Stimulated activated CD4-positive, alpha-beta T cell treated with anti-CD3 and anti-CD28 coated beads, Interleukin-15, amount 100 ng/mL, for 1 hour (primary cell): ENCODE measurements around the gene ISLR.
"Not testable (repeated sequence)": the region's sequence is repeated elsewhere in the genome, so short reads cannot be mapped to it uniquely, and the experiment has no call there.

Experiments
- DNase-seq, 2 donors: peaks; one replicate each; pipeline ENCODE4 v3.0.0-alpha.2; 2020; ENCODE audit warnings: low read depth in 1 of 2, low spot score in 1 of 2

The ISLR gene

DNA sequence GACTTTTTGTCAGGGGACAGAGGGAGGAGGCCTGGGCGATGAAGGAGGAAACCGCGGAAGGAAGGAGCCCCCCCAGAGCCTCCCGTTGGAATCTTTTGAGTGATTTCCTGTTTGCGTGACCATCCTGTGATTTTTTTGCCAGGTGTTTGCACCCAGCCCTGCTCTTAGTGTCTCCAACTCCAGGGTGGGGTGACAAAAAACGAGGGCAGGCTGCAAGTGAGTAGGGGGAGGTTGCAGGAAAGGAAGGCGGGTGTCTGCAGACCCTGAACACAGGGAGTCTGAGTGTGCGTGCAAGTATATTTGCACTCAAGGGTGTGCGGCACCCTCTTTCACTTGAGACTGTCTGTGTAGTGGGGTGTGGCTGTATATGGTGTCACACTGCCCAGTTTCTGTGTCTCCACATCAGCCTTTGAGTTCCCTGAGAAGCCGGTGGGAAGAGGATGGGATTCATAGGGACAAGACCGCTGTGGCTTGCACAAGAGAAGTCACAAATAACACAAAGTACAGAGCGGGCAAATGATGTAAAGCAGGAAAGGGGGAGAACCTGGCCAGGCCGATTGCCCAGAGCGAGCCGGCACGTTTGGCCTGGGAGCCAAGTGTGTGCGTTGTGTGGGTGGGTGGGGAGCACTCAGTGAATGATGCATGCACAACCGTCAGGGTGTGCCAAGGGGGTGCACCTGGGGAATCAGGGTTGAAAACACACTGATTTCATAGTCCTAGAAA is 36.5 kb upstream of the ISLR start:
- no peak for DNase-seq

DNA sequence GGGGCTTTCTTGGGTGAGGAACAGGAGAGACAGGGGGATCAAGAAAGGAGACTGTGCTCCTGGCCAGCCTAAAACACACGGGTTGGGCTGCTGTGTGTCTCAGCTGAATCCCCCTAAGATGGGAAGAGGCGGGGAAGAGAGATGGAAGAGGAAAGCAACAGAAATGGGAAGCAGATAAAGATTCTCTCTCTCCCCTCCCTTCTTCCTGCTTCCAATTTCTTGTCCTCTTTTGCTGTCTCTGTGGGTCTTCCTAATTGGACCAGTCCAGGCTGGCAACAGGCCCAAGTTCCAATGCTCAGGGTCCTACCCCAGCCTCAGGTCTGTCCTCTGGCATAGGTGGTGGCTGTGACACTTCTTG is 36.0 kb upstream of the ISLR start:
- DNase-seq = no peak

DNA sequence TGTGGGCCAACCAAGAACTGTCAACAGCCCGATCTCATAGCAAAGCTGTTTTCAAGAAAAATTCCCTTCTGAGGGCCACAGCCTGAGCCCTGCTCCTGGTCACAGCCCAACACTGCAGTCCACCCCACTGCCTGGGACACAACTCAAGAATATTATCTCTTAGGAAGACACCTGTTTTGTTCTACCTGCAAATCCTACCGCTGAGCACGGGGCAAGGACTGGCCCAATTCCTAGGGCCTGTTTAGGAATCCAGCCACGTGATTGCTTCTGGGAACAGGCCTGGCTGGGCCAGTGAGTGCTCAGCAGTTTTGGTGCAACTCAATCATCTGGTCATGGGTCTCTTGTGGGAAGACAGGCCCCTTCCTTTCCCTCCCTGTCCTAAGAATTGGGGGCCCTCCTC is 34.9 kb upstream of the ISLR start:
- DNase-seq = no peak

DNA sequence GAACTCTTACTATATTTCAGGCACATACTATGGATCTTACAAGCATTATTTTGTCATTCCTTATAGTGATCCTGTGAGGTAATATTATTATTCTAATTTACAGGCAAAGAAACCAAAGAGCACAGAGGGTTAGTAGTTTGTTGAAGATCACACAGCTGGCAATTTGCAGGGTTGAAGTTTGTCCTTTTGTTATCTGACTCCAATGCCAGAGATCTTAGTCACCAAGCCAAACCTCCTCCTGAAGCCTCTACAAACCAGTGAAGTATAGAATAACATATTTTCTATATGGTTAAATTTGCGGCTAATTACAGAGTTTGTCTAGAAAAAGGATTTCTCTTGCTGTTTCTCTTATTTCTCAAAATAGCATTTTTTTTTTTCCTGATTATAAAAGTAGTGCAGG is 31.9 kb upstream of the ISLR start:
- DNase-seq = no peak

DNA sequence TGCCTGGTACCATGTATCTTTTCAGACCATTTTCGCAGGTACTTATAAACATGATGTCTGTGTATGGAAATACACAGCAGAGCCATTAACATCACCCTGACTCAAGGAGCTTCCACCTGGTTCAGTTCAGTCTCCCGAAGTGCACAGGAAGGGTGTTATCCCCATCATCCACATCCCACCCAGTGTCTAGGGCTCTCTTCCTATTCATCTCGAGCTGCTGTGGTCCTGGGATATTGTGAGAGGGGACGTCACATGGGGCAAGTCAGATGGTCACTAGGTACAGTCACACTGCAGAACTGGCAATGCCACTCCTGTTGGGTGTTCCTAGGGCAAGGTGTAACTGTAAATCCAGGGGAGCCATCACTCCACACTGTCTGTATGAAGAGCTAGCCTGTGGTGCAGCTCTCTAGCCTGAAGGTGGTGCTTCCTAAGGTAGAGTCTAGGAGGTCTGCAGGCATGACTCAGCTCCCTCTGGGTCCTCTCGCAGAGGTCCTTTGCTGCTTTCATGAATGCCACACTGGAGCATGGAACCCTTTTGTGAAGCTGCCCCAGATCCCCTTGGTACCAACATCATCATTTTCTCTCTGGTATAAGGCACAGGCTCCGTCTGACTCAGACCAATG is 29.2 kb upstream of the ISLR start:
- DNase-seq = no peak

DNA sequence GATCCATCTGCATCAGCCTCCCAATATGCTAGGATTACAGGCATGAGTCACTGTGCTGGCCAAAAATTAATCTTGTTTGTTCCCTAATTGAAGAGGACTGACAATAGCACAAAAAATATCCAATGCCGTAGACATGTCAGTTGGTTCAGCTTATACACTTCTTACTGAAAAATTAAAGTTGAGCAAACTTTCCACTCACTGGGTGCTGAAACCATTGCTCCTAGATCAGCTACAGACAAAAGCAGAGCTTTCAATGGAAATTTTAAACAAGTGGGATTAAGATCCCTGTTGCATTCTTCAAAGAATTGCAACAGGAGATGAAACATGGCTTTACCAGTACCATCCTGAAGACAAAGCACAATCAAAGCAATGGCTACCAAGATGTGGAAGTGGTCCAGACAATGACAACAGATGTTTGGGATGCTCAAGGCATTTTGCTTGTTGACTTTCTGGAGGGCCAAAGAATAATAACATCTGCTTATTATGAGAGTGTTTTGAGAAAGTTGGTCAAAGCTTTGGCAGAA is 27.2 kb upstream of the ISLR start:
- no peak for DNase-seq

DNA sequence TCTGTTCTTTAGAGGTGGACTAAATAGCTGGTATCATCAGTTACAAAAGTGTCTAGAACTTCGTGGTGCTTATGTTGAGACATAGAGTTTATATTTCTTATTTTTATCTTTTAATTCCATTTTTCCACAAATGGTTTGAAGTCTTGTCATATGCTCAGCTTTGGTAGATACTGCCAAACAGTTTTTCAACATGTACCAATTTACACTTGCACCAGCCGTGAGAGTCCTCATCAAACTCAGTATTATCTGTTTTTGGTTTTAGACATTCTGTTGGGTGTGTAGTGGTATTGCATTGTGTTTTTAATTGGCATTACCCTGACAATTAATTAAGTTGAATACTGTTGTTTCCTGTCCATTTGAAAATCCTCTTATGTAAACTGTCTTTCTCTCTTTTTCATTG is 26.5 kb upstream of the ISLR start:
- no peak for DNase-seq

DNA sequence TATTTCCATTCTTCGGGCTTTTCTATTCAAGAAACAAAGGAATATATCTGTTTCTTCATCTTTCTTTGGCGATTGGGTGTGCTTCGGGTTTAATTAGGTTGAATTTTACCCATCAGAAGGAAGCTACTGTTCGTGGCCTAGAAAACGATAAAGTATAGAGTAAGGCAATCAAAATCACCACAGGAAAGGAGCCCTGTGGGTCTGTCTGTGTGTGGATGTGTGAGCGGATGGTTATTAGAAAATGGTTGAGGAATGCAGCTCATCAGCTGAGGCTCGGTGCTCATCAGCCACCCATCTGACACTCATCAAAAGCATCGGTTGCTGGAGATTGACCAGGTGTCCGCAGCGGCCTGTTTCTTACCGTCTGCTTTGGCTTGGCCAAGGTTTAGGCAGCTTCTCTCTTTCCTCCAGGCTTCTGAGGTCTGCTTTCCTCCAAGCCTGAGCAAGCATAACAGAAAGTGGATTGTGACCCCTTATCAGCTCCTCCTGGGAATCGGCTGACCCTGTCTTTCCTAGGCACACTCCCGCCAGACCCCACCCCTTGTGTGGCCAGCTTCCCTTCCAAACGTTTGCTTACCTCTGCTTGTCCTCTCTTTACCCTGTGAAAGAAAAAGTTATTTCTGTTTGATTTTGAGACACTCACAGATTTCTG is 17.6 kb upstream of the ISLR start:
- DNase-seq = no peak

DNA sequence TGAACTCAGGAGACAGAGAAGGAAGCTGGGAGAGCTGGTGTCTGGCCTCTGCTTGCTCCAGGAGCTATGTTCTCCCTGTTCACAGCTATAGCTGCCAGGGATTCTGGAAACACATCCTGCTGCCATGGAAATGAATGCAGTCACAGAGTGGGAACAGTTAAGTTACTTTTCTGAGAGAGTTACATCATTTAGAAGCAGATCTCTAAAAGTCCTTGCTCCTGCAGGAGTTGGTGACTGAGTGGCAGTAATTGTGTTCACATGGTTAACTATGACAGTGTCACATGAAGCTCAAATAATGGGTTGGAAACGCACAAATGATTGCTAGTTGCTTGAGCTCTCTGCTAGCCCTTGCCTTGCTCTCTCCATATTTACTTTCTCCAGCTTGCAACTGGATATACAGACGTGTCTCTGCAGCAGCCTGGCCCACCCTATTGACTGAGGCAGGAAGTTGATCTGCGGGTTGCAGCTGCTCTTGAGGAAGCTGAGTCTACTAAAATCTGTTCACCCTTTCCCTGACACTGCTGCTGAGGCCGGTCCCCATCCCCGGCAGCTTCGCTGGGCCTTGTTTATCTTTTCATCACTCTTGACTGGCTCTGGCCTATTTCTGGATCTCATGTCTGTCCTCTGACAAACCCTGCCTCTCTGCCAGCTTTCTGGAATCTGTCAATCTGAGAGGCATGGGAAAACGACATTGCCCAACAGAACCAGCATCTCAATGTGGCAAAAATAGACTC is 16.7 kb upstream of the ISLR start:
- no peak for DNase-seq

DNA sequence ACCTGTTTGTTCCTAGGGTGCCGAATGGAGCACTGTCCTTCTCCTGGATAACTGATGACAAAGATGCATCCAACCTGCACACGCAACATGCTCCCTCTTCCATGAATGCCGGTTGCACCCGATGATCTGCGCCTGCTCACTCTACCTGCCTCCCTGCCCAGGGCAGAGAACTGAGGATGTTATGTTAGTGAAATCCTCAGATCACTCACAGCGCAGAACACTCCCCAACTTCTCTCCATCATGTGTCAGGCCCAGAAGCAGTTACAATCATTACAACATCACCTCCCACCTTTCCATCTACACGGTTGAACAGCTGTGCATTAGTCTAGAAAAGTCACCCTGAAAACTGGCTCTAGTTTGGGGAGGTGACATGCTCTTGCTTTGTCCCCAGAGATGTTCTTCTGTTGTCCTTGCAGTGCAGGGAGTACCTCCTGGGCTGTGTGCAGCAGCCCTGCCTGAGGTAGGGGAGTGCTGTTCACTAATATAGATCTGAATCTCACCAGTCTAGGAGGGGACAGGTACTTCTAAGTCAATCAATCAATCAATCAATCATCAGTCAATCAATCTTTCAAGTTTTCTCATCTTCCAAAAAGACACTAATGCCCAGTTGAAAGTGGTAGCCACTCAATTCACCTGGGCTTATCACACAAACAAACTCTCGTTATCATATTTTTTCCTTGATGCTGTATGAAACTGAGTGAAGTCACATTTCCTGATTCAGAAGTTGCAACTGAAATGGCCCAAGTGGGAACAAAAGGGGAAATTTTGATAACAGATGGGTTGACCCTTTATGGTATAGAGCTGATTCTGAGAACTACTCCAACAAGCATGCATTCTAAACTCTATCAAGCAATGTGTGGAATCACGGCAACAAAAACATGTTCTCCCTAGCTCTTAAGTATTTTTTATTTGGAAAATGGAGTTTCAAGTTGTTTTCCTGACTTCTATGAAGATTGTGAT is 15.4 kb upstream of the ISLR start:
- no peak for DNase-seq

DNA sequence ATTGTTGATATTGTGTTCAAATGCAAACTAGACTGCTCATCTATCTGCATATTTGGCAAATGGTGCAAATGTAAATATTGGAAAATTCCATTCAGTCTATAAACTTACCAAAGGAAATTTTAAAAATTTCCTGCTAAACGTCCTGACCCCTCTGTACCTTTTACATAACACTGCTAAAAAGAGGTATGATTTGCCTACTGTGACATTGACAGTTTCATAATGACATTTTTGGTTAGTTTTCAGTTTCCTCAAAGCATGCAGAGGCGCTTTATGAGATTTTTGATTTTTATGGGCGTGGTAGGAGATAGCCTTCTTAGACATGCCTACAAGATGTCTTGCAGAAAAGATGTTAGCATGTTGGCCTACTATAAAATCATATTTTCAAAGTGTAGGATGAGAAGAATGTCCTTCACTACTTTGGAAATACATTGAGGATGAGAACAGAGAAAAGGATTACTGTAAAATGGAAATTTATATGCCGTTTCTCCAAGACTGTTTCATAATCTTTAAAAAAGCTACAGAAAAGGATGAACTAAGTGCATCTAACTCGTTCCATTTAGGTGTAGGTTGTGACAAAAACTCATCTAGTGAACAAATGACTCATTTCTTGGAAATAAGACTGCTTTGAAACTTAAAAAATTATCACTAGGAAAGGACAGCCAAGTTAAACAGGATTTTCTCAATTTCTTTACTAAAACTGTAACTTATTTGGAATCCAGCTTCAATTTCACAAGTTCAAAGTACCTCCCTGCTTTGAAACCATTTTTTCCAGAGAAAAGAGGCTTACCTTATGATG is 14.5 kb upstream of the ISLR start:
- DNase-seq = no peak

DNA sequence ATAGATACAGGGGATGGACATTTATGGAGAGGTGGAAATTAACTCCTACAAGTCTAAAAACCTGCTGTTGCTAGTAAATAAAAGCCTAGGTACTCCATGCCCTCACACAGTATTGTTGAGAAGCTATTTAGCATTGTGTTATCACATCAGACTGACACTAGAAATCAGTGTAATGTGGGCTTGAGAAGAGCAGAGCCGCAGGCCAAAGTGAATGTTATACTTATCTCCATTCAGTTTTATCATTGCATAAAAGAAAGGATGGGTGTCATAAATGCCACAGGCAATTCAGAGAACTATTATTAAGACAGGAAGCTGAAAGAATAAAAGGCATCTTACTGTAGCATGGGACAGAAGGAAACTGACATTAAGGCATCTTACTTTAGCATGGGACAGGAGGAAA is 13.7 kb upstream of the ISLR start:
- no peak for DNase-seq

DNA sequence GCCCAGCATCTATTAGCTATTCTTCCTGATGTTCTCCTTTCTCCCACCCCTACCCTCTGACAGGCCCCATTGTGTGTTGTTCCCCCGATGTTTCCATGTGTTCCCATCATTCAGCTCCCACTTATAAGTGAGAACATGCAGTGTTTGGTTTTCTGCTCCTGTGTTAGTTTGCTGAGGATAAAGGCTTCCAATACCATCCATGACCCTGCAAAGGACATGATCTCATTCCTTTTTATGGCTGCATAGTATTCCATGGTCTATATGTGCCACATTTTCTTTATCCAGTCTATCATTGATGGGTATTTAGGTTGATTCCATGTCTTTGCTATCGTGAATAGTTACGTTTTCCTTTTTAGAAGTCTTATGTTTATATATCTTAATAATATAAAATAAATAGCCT is 13.1 kb upstream of the ISLR start:
- DNase-seq = not testable (repeated sequence)

DNA sequence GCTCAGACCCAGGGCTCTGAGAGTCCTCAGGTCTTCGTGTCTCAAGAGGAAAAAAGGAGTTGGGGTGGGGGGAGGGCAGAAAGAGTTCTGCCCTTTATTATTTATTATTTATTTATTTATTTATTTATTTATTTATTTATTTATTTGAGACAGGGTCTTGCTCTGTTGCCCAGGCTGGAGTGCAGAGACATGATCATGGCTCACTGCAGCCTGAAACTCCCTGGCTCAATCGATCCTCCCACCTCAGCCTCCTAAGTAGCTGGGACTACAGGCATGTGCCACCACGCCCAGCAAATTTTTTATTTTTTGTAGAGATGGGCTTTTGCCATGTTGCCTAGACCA is 11.3 kb upstream of the ISLR start:
- not testable (repeated sequence) for DNase-seq

DNA sequence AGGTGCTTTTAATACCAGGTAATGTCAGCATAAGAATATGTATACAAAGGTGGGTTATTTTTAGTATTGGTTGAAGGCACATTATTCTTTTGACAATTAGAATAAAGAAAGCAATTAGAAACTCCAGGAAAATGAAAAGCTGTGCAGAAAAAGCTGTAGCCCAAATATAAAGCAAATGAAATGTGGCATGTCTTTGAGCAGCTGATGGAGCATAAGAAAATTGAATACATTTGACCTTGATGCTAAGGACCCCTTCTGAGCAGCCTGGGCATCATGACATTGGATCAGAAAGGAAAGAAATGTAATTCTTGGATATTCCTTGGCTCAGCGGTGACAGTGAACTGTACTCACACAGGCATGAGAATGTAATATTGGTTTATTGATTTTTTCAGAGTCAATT is 8.0 kb upstream of the ISLR start:
- no peak for DNase-seq

DNA sequence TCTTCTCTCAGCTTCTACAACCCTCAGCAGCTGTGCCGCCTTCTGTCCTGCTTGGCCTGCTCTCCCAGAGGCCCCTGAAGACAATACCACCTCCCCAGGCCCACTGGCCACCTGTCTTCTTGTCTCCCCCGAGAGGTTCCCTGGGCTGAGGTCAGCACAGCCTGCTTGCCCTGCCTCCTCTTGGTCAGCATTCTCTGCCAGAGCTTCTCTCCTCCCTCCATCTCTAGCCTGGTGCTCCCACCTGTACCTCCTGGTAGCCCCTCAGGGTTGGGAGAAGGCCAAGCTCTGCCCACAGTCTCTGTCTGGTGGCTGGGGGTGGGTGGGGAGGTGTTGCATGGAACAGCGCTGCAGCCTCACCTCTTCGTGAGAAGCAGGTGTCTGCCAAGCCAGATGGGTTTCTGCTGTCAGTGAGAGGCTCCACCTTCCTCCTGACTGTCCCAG is 5.6 kb upstream of the ISLR start:
- DNase-seq = no peak

DNA sequence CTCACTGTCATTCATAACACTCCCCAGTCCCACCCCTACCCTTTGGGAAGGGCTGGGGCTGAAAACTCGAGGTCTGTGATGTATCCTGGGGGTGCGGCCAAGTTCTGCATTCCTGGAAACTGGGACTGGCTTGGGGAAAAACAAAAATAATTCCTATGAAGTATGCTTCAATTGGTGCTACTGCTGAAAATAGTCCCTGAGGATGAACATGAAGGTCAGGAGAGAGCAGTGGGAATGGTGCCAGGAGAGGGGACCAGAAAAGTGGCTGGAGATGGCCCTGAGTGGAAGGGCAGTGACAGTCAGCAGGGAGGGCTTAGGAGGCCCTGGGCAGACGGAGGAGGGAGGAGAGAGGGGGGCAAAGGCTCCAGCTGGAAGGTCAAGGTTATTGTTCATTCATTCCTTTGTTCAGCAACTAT is 4.8 kb upstream of the ISLR start:
- DNase-seq = no peak

DNA sequence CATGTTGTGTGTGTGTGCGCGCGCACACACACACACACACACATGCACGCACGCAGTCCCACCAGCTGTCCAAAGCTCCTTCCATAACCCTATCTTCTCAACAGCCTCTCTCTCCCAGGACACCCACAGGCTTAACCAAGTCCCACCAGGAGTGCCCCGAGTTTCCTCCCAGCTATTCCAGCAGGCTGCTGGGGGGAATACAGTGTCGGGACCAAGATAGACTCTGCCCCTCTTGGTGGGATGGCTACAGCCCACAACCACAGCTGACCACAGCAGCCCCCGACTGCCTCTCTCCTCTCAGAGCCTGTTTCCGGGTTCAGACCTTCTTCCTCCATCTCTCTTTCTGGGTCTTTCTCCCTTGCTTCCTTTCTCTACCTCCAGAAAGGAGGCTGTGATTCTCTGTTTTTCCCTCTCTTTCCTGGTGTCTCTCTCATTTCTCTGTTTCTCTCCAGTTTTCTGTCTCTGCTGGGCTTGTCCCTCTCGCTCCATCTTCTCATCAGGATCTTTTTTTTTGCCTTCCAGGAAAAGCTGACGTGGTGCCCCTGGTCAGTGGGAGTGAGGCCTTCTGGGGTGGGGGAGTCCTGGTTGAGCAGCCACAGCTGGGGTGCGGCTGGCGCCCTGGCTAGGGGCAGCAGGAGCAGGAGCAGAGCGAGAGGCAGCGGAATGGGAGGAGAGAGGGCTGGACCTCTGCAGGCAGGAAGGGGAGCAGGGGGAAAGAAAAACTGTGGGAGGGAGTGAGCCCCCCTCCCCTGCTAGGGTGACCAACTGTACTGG is 3.3 kb upstream of the ISLR start:
- no peak for DNase-seq
